GM23338 (cell line): ENCODE data around the gene DAGLB. TPM values are rescaled to one million over a fixed set of nuclear protein-coding genes. Genes with fewer than 3 reads are reported as not detected.
A peak's percentile ranks its signal among the peaks of the same experiment; 100 is the strongest.
"Not testable (repeated sequence)": the region's sequence is repeated elsewhere in the genome, so short reads cannot be mapped to it uniquely, and the experiment has no call there.

Source experiments
- ATAC-seq: fragments of 200-7000 bp; cut with Tn5 transposase; 3 replicates; pipeline ENCODE4 v1.9.1; 2020
- DNase-seq: peaks from one replicate; pipeline ENCODE4 v3.0.0-alpha.2; 2015; ENCODE audit warnings: low spot score
- H2AFZ ChIP-seq: fragments of 200-600 bp; sonication (generic); 2 replicates; pipeline ENCODE4 v1.8.0; 2016; ENCODE audit warnings: antibody characterized with exemption, mild to moderate bottlenecking, moderate library complexity
- H3F3A ChIP-seq: fragments of 200-600 bp; sonication (generic); replicated peaks from 2 replicates; pipeline ENCODE4 v1.8.0; 2017; ENCODE audit warnings: antibody characterized with exemption, mixed run types, low read depth
- H3K27ac ChIP-seq: fragments of 200-600 bp; sonication (generic); 2 replicates; pipeline ENCODE4 v1.6.1; 2016; ENCODE audit warnings: low read depth
- H3K27me3 ChIP-seq: fragments of 200-600 bp; sonication (generic); 2 replicates; pipeline ENCODE4 v1.8.0; 2016; ENCODE audit warnings: mild to moderate bottlenecking, mixed run types, moderate library complexity; ENCODE audit not compliant: insufficient read depth
- H3K36me3 ChIP-seq: fragments of 200-600 bp; sonication (generic); 2 replicates; pipeline ENCODE4 v1.8.0; 2016; ENCODE audit warnings: mild to moderate bottlenecking; ENCODE audit not compliant: insufficient read depth
- H3K4me1 ChIP-seq: fragments of 200-600 bp; sonication (generic); 2 replicates; pipeline ENCODE4 v1.8.0; 2016; ENCODE audit warnings: mild to moderate bottlenecking, moderate library complexity; ENCODE audit not compliant: insufficient read depth
- H3K4me2 ChIP-seq: fragments of 200-600 bp; sonication (generic); 2 replicates; pipeline ENCODE4 v1.7.1; 2017; ENCODE audit warnings: mixed run types
- H3K4me3 ChIP-seq: fragments of 200-600 bp; sonication (generic); 2 replicates; pipeline ENCODE4 v1.6.1; 2016; ENCODE audit warnings: mixed run types
- H3K79me2 ChIP-seq: fragments of 200-600 bp; sonication (generic); replicated peaks from 2 replicates; pipeline ENCODE4 v1.8.0; 2017; ENCODE audit warnings: mild to moderate bottlenecking; ENCODE audit not compliant: insufficient read depth
- H3K9me2 ChIP-seq: fragments of 200-600 bp; sonication (generic); 2 replicates; pipeline ENCODE4 v1.8.0; 2017; ENCODE audit not compliant: insufficient read depth
- H4K20me1 ChIP-seq: fragments of 200-600 bp; sonication (generic); replicated peaks from 2 replicates; pipeline ENCODE4 v1.8.0; 2017; ENCODE audit warnings: mild to moderate bottlenecking; ENCODE audit not compliant: insufficient read depth
- H3K27ac Mint-ChIP-seq: 2 replicates; pipeline ENCODE4 v1.8.0; 2020; ENCODE audit warnings: inconsistent platforms, mild to moderate bottlenecking, moderate library complexity, mixed read lengths
- H3K27me3 Mint-ChIP-seq: 3 replicates; pipeline ENCODE4 v1.8.0; 2022; ENCODE audit warnings: low read depth, mild to moderate bottlenecking, moderate library complexity, mixed read lengths, inconsistent platforms; ENCODE audit not compliant: insufficient read depth, poor library complexity
- H3K36me3 Mint-ChIP-seq: 3 replicates; pipeline ENCODE4 v1.8.0; 2021; ENCODE audit warnings: low read depth, mild to moderate bottlenecking, inconsistent platforms, moderate library complexity, mixed read lengths
- H3K4me1 Mint-ChIP-seq: 3 replicates; pipeline ENCODE4 v1.8.0; 2020; ENCODE audit warnings: mild to moderate bottlenecking, inconsistent platforms, mixed read lengths
- H3K4me3 Mint-ChIP-seq: 3 replicates; pipeline ENCODE4 v1.8.0; 2021; ENCODE audit warnings: moderate library complexity, mild to moderate bottlenecking, inconsistent platforms, mixed read lengths
- H3K9me3 Mint-ChIP-seq: 3 replicates; pipeline ENCODE4 v1.8.0; 2020; ENCODE audit warnings: moderate library complexity, mild to moderate bottlenecking, inconsistent platforms, mixed read lengths
- CREB1 ChIP-seq: fragments of 250-450 bp; sonication (Bioruptor Pico); IDR thresholded peaks from 2 replicates; pipeline ENCODE4 v1.5.0; 2020; ENCODE audit warnings: low read depth, mild to moderate bottlenecking, moderate library complexity
- EZH2phosphoT487 ChIP-seq: fragments of 200-600 bp; sonication (generic); IDR thresholded peaks from one replicate; pipeline ENCODE4 v1.8.1; 2018; ENCODE audit warnings: antibody characterized with exemption; ENCODE audit not compliant: unreplicated experiment
- JUNB ChIP-seq: IDR thresholded peaks from one replicate; pipeline ENCODE4 v1.6.1; 2016; ENCODE audit warnings: antibody characterized with exemption; ENCODE audit not compliant: unreplicated experiment
- NANOG ChIP-seq: IDR thresholded peaks from 2 replicates; pipeline ENCODE4 v1.6.1; 2016; ENCODE audit warnings: antibody characterized with exemption, borderline replicate concordance
- POLR2AphosphoS5 ChIP-seq: IDR thresholded peaks from 2 replicates; pipeline ENCODE4 v1.6.1; 2016; ENCODE audit warnings: antibody characterized with exemption, low read depth
- REST ChIP-seq: IDR thresholded peaks from one replicate; pipeline ENCODE4 v1.6.1; 2018; ENCODE audit warnings: antibody characterized with exemption; ENCODE audit not compliant: unreplicated experiment
- STAT1 ChIP-seq: IDR thresholded peaks from one replicate; pipeline ENCODE4 v1.6.1; 2016; ENCODE audit warnings: antibody characterized with exemption; ENCODE audit not compliant: unreplicated experiment
- ZNF114 ChIP-seq: fragments of 250-450 bp; sonication (Bioruptor Pico); IDR thresholded peaks from 2 replicates; pipeline ENCODE4 v1.5.0; 2020; ENCODE audit warnings: mild to moderate bottlenecking, moderate library complexity
- ZNF331 ChIP-seq: fragments of 250-450 bp; sonication (Bioruptor Pico); IDR thresholded peaks from 2 replicates; pipeline ENCODE4 v1.5.0; 2020; ENCODE audit warnings: low read depth, mild to moderate bottlenecking, moderate library complexity
- ZNF462 ChIP-seq: fragments of 250-450 bp; sonication (Bioruptor Pico); IDR thresholded peaks from 2 replicates; pipeline ENCODE4 v1.5.0; 2020; ENCODE audit warnings: mild to moderate bottlenecking, moderate library complexity
- polyA plus RNA-seq: library from polyadenylated mRNA; unstranded; fragments of >200 nt; fragmentation: Nextera tagmentation; extraction: Ambion mirVana; gene quantifications from 2 replicates; pipeline ENCODE4 v1.2.1, GENCODE V29; 2016
- total RNA-seq: library from RNA; depleted of rRNA; stranded (reverse); fragments of >200 nt; shearing (Covaris generic); gene quantifications from 2 replicates; pipeline ENCODE4 v1.2.3, GENCODE V29; 2014

Gene DAGLB
- total and polyA plus RNA-seq, 2 experiments from 2014 or later, result 13.8 to 26.0 TPM

DNA sequence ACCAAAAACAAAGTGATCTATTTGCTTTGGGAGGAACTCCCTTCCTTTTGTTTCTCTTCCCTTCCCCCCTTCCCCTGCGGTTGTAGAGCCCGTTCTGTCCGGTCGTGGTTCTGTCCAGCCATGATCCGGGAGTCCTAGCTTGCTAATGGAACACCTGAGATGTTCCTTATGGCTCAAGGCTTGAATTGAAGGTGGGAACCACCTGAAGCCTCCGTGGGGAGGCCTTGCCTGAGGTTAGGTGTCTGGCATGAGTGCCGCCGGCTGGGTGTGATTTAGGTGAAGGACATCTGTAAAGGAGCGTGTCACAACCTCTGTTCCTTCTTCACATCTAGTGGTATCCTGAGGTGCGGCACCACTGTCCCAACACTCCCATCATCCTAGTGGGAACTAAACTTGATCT lies 46.2 kb downstream of the DAGLB start (continued):
- TF ChIP-seq ZNF462 (CRISPR knock-in tag) (no peak), EZH2phosphoT487 (no peak), ZNF114 (CRISPR knock-in tag) (no peak), REST (no peak), STAT1 (no peak), ZNF331 (CRISPR knock-in tag) (no peak), JUNB (no peak), POLR2AphosphoS5 (no peak), NANOG (no peak), CREB1 (CRISPR knock-in tag) (no peak)

DNA sequence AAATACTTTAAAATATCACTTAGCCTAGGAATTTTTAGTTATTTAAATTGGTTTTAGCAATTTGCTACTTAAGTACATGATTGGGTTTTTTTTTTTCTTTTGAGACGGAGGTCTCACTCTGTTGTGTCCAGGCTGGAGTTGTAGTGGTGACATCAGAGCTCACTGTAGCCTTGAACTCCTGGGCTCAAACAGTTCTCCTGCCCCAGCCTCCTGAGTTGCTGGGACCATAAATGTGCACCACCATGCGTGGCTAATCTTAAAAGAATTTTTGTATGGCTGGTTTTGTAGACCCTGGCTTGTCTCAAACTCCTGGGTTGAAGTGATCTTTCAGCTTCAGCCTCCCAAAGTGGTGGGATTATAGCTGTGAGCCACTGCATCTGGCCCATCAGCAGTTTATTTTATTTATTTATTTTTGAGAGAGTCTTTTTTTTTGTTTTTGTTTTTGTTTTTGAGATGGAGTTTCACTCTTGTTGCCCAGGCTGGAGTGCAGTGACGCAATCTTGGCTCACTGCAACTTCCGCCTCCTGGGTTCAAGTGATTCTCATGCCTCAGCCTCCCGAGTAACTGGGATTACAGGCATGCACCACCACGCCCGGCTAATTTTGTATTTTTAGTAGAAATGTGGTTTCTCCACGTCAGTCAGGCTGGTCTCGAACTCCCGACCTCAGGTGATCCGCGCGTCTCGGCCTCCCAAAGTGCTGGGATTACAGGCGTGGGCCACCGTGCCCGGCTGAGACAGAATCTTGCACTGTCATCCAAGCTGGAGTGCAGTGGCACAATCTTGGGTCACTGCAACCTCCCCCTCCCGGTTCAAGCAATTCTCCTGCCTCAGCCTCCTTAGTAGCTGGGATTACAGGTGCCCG lies 47.3 kb downstream of the DAGLB start:
- not testable (repeated sequence) for H3K4me3 Mint-ChIP-seq, H3K27me3 ChIP-seq, H3K4me3 ChIP-seq, H3K4me2 ChIP-seq, H3K4me1 ChIP-seq, H2AFZ ChIP-seq, DNase-seq, H3K9me2 ChIP-seq, H3K9me3 Mint-ChIP-seq, ATAC-seq
- peaks cover 19% of the 10 kb centered on the region for H3K4me1 Mint-ChIP-seq
- Histone ChIP-seq H4K20me1 (peaks cover 67% of the 10 kb centered on the region), H3K36me3 (peaks cover 33% of the 10 kb centered on the region), H3K27ac (peak overlapping the region; percentile 74; the same call in 1 of the 2 replicates), H3F3A (peaks cover 13% of the 10 kb centered on the region), H3K79me2 (peaks cover 71% of the 10 kb centered on the region)
- peaks cover 16% of the 10 kb centered on the region for H3K27me3 Mint-ChIP-seq
- H3K27ac Mint-ChIP-seq, result peak overlapping the region; percentile 29
- peaks cover 70% of the 10 kb centered on the region for H3K36me3 Mint-ChIP-seq
